ENCODE data around the gene HOXC10.

The HOXC10 gene

DNA sequence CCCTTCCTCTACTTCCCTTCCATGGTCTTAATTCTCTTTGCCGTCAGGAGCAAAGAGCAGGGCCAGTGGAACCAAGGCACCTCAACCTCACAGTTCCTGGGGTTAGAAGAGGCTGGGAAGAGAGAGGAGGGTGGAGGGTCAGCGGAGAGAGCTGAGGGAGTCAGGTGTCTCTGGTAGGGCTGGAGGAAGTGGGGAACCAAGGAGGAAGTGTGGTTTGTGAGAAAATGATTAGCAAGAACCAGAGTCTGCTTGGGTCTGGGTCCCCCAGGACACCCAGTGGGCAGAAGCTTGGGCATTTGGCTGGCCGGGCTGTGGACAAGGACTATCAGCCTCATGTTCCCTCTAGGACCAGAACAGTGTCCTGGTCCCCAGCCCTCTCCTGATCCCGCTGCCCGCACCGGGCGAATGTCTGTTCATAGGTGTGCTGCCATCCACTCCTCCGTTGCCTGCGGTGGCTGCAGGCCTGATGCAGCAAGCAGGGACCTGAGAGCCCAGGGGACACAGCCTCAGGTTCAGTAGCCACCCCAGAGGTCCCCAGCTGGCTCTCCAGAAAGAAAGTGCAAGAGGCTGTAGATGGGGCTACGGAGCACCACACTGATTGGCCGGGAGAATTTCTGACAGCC is 27.9 kb upstream of the HOXC10 start:
- Histone ChIP-seq H3K27me3 (ENCODE audit: control insufficient read depth, low read length) (peaks cover 71% of the 10 kb centered on the region), H3K9me3 (ENCODE audit: control insufficient read depth, insufficient read depth, low read length) (no peaks in the 10 kb centered on the region), H3F3A (ENCODE audit: control insufficient read depth, insufficient read depth) (no peaks in the 10 kb centered on the region), H3K79me2 (ENCODE audit: control insufficient read depth, low read length) (no peaks in the 10 kb centered on the region), H4K20me1 (ENCODE audit: control insufficient read depth, insufficient read depth, low read depth, low read length) (no peaks in the 10 kb centered on the region), H3K36me3 (ENCODE audit: control insufficient read depth, low read length) (no peaks in the 10 kb centered on the region), H3K27ac (ENCODE audit: low read depth, low read length) (no peak overlapping the region), H3K4me2 (ENCODE audit: low read length) (no peak overlapping the region), H3K4me1 (ENCODE audit: control insufficient read depth, low read length) (no peaks in the 10 kb centered on the region), H3K4me3 (ENCODE audit: low read length) (no peak overlapping the region), H3K9me2 (replicated peaks; ENCODE audit: control insufficient read depth, low read length) (no peaks in the 10 kb centered on the region)
- TF ChIP-seq, protein P1, sequence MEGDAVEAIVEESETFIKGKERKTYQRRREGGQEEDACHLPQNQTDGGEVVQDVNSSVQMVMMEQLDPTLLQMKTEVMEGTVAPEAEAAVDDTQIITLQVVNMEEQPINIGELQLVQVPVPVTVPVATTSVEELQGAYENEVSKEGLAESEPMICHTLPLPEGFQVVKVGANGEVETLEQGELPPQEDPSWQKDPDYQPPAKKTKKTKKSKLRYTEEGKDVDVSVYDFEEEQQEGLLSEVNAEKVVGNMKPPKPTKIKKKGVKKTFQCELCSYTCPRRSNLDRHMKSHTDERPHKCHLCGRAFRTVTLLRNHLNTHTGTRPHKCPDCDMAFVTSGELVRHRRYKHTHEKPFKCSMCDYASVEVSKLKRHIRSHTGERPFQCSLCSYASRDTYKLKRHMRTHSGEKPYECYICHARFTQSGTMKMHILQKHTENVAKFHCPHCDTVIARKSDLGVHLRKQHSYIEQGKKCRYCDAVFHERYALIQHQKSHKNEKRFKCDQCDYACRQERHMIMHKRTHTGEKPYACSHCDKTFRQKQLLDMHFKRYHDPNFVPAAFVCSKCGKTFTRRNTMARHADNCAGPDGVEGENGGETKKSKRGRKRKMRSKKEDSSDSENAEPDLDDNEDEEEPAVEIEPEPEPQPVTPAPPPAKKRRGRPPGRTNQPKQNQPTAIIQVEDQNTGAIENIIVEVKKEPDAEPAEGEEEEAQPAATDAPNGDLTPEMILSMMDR (IDR thresholded peaks at IDR 0.05; ENCODE audit: low read depth, low read length, poor library complexity, severe bottlenecking) = no peak
- peak; percentile 35; the same call in 1 of the 2 replicates for TF ChIP-seq EZH2phosphoT487 (IDR thresholded peaks at IDR 0.05; ENCODE audit: borderline replicate concordance, low read length)

DNA sequence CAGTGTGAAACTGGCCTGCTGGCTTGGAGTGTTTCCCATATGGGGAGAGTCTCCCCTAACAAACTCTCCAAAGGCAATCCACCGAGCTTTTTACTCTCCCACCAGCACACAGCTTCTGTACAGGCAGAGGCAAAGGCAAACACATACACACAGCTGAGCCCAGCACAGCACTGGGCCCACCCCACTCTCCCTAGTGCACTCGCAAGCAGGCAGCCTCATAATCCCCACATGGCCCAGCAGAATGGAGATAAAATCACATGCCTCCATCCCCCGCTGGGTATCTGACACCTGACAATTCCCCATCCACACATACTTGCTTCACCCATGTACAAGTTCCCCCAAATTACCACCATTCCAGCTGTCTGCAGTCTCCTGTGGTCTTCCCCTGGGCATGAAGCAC is 26.8 kb upstream of the HOXC10 start:
- no peaks in the 10 kb centered on the region for H3K9me3 ChIP-seq (ENCODE audit: control insufficient read depth, insufficient read depth, low read length)
- H3K27ac ChIP-seq (ENCODE audit: low read depth, low read length) = no peak overlapping the region
- H3K9me2 ChIP-seq (replicated peaks; ENCODE audit: control insufficient read depth, low read length) = no peaks in the 10 kb centered on the region
- H3K79me2 ChIP-seq (ENCODE audit: control insufficient read depth, low read length) = no peaks in the 10 kb centered on the region
- TF ChIP-seq EZH2phosphoT487 (IDR thresholded peaks at IDR 0.05; ENCODE audit: borderline replicate concordance, low read length) = no peak
- TF ChIP-seq, protein P1 (IDR thresholded peaks at IDR 0.05; ENCODE audit: low read depth, low read length, poor library complexity, severe bottlenecking) = no peak
- no peak overlapping the region for H3K4me2 ChIP-seq (ENCODE audit: low read length)
- H4K20me1 ChIP-seq (ENCODE audit: control insufficient read depth, insufficient read depth, low read depth, low read length) = no peaks in the 10 kb centered on the region
- H3F3A ChIP-seq (ENCODE audit: control insufficient read depth, insufficient read depth) = no peaks in the 10 kb centered on the region
- no peak overlapping the region for H3K4me3 ChIP-seq (ENCODE audit: low read length)
- no peaks in the 10 kb centered on the region for H3K4me1 ChIP-seq (ENCODE audit: control insufficient read depth, low read length)
- H3K36me3 ChIP-seq (ENCODE audit: control insufficient read depth, low read length) = no peaks in the 10 kb centered on the region
- peaks cover 65% of the 10 kb centered on the region for H3K27me3 ChIP-seq (ENCODE audit: control insufficient read depth, low read length)

DNA sequence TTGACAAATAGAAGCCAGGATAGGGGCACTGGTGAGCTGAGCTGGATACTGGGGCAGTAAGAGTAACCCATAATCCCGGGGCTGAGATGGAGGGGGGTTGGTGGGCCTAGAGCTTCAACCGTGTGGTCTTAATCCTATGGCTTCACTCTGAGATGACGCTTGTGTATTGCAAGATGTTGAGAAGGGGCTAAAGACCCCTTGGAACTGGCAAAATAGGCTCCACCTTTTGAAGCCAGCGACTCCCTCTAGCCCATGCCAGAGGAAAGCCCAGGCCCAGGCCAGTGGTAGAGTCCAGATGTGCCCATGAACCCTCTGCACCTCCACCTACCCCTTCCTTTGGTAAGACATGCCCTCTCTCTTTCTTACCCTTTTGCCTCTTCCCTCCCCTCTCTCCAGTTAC is 25.6 kb upstream of the HOXC10 start:
- Histone ChIP-seq H3K4me3 (ENCODE audit: low read length) (no peak overlapping the region), H3K27me3 (ENCODE audit: control insufficient read depth, low read length) (peaks cover 57% of the 10 kb centered on the region), H3K9me2 (replicated peaks; ENCODE audit: control insufficient read depth, low read length) (no peaks in the 10 kb centered on the region), H3K36me3 (ENCODE audit: control insufficient read depth, low read length) (no peaks in the 10 kb centered on the region), H3K4me1 (ENCODE audit: control insufficient read depth, low read length) (no peaks in the 10 kb centered on the region), H3F3A (ENCODE audit: control insufficient read depth, insufficient read depth) (no peaks in the 10 kb centered on the region), H4K20me1 (ENCODE audit: control insufficient read depth, insufficient read depth, low read depth, low read length) (no peaks in the 10 kb centered on the region), H3K79me2 (ENCODE audit: control insufficient read depth, low read length) (no peaks in the 10 kb centered on the region), H3K9me3 (ENCODE audit: control insufficient read depth, insufficient read depth, low read length) (no peaks in the 10 kb centered on the region), H3K27ac (ENCODE audit: low read depth, low read length) (no peak overlapping the region), H3K4me2 (ENCODE audit: low read length) (no peak overlapping the region)
- TF ChIP-seq EZH2phosphoT487 (IDR thresholded peaks at IDR 0.05; ENCODE audit: borderline replicate concordance, low read length) = no peak
- TF ChIP-seq, protein P1 (IDR thresholded peaks at IDR 0.05; ENCODE audit: low read depth, low read length, poor library complexity, severe bottlenecking) = no peak

Measured in DOHH2 (cell line).